ENCODE results near the gene ABHD14A. TPM values are rescaled to one million over a fixed set of nuclear protein-coding genes. Genes with fewer than 3 reads are reported as not detected.
A peak's percentile ranks its signal among the peaks of the same experiment; 100 is the strongest.

Gene ABHD14A
- total and polyA plus RNA-seq, 2 of the 13 experiments (the other 11 are each of a cell fraction or from before 2014, with no cell fraction given) = 29.5 to 46.9 TPM

GRCh38 chr3:51982352-51982837 is 7.5 kb downstream of the ABHD14A start (continued):
- no peak; the same call in 1 of the 2 replicates for TF ChIP-seq TFDP2 (CRISPR knock-in tag; IDR thresholded peaks at IDR 0.05)
- TF ChIP-seq CHCHD3 (CRISPR knock-in tag; IDR thresholded peaks at IDR 0.05) = no peak
- no peak for TF ChIP-seq ZNF891 (CRISPR knock-in tag; IDR thresholded peaks at IDR 0.05)
- TF ChIP-seq SNAPC4 (CRISPR knock-in tag; IDR thresholded peaks at IDR 0.05) = no peak
- TF ChIP-seq ATF1 (CRISPR knock-in tag; IDR thresholded peaks at IDR 0.05) = no peak
- TF ChIP-seq ZNF564 (CRISPR knock-in tag; IDR thresholded peaks at IDR 0.05) = no peak
- no peak for TF ChIP-seq ZNF138 (CRISPR knock-in tag; IDR thresholded peaks at IDR 0.05; ENCODE audit: low read depth)
- no peak for TF ChIP-seq ZFP36 (IDR thresholded peaks at IDR 0.05; ENCODE audit: borderline replicate concordance, low read depth, low read length, partially characterized antibody)
- no peak for TF ChIP-seq TRIM24 (CRISPR knock-in tag; IDR thresholded peaks at IDR 0.05)
- TF ChIP-seq NRL (CRISPR knock-in tag; IDR thresholded peaks at IDR 0.05; ENCODE audit: borderline replicate concordance) = no peak
- peak; percentile 50 for TF ChIP-seq HDAC1 (CRISPR knock-in tag; IDR thresholded peaks at IDR 0.05)
- TF ChIP-seq ZC3H13 (CRISPR knock-in tag; IDR thresholded peaks at IDR 0.05) = no peak
- TF ChIP-seq FOXA1 (IDR thresholded peaks at IDR 0.05) = no peak
- peak; percentile 38; the same call in 1 of the 2 replicates for TF ChIP-seq FOXA1 (CRISPR knock-in tag; IDR thresholded peaks at IDR 0.05)
- no peak for TF ChIP-seq ZNF512B (CRISPR knock-in tag; IDR thresholded peaks at IDR 0.05; ENCODE audit: borderline replicate concordance)
- TF ChIP-seq POLR2G (IDR thresholded peaks at IDR 0.05; ENCODE audit: low read depth, low read length) = 0 out of 2 replicates have a peak, but pooled peaks have one; percentile 20
- TF ChIP-seq ZBTB26 (CRISPR knock-in tag; IDR thresholded peaks at IDR 0.05; ENCODE audit: borderline replicate concordance) = peak; percentile 79
- peak; percentile 62; the same call in 1 of the 2 replicates for TF ChIP-seq SP5 (CRISPR knock-in tag; IDR thresholded peaks at IDR 0.05; ENCODE audit: borderline replicate concordance, low read depth)
- TF ChIP-seq SMC3 (IDR thresholded peaks at IDR 0.05; ENCODE audit: low read length) = peak; percentile 35; the same call in 1 of the 2 replicates

Data from HepG2 (cell line).